Thyroid gland (tissue), 4 donors: ENCODE measurements around the gene OTUD4.

ENCODE experiments used
- POLR2A ChIP-seq, 2 donors: fragments of 450-650 bp; IDR thresholded peaks; one replicate each; pipeline ENCODE4 v1.6.1; 2017; ENCODE audit warnings: antibody characterized with exemption in 2 of 2, mild to moderate bottlenecking in 2 of 2, moderate library complexity in 1 of 2
- TF ChIP-seq, protein P1 (sequence below), 6 experiments: fragments of 200-600 bp in 3 of 6; fragments of 450-650 bp in 3 of 6; sonication (generic) in 3 of 6; IDR thresholded peaks; one replicate each; pipeline ENCODE4 v1.5.1; 2016 to 2019; ENCODE audit warnings: antibody characterized with exemption in 6 of 6, mild to moderate bottlenecking in 2 of 6, inconsistent platforms in 1 of 6, moderate library complexity in 1 of 6

DNA sequence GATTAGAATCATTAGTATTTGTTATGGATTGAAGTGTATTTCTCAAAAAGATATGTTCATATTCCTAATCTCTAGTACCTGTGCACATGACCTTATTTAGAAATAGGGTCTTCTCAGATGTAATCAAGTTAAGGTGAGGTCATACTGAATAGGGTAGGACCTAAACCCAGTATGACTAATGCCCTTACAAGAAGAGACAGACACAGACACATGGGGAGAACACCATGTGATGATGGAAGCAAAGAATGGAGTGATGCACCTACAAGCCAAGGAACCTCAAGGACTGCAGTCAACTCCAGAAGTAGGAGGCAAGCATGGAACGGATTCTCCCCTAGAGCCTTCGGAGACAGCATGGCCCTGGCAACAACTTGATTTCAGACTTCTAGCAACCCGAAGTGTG, 31.4 kb downstream of the OTUD4 start:
- no peak for TF ChIP-seq POLR2A (IDR thresholded peaks at IDR 0.05)
- TF ChIP-seq, protein P1, sequence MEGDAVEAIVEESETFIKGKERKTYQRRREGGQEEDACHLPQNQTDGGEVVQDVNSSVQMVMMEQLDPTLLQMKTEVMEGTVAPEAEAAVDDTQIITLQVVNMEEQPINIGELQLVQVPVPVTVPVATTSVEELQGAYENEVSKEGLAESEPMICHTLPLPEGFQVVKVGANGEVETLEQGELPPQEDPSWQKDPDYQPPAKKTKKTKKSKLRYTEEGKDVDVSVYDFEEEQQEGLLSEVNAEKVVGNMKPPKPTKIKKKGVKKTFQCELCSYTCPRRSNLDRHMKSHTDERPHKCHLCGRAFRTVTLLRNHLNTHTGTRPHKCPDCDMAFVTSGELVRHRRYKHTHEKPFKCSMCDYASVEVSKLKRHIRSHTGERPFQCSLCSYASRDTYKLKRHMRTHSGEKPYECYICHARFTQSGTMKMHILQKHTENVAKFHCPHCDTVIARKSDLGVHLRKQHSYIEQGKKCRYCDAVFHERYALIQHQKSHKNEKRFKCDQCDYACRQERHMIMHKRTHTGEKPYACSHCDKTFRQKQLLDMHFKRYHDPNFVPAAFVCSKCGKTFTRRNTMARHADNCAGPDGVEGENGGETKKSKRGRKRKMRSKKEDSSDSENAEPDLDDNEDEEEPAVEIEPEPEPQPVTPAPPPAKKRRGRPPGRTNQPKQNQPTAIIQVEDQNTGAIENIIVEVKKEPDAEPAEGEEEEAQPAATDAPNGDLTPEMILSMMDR (IDR thresholded peaks at IDR 0.05), result no peak
